K562 (cell line): ENCODE results near the gene PRCP. TPM values are rescaled to one million over a fixed set of nuclear protein-coding genes. Genes with fewer than 3 reads are reported as not detected.

ENCODE experiments used
- ATAC-seq: fragments of 200-7000 bp; cut with Tn5 transposase; 3 replicates; pipeline ENCODE4 v1.9.1; 2020; ENCODE audit warnings: moderate library complexity
- BruUV-seq: library from RNA; stranded (reverse); fragments of 400-500 nt; replicated peaks from 2 replicates; lab custom pipeline; 2021; lab: Mats Ljungman, UMichigan
- CTCF ChIA-PET: fragments of 300-600 bp; formaldehyde crosslinking; extraction: SDS; loops from one replicate; lab custom pipeline; 2021; ENCODE audit warnings: low intra/inter-chr PET ratio; lab: Yijun Ruan, JAX
- POLR2A ChIA-PET: fragments of 300-600, 350-650 bp; sonication (Branson Sonifier 250); formaldehyde crosslinking; extraction: SDS; loops from one replicate; lab custom pipeline; 2021; ENCODE audit warnings: antibody characterized with exemption, inconsistent platforms; lab: Yijun Ruan, JAX
- DNase-seq, 4 experiments: peaks; one replicate each; pipeline versions ENCODE4 v3.0.0 to v3.0.0-alpha.2; 2011 to 2018; ENCODE audit warnings: low spot score in 3 of 4, mixed read lengths in 3 of 4; ENCODE audit errors: extremely low read depth in 1 of 4
- FAIRE-seq: peaks from 2 replicates; lab custom pipeline; 2011; peaks lifted over from hg19 to GRCh38; lab: Jason Lieb, UNC
- H2AFZ ChIP-seq: 2 replicates; pipeline ENCODE4 v1.6.0; 2011; ENCODE audit warnings: low read depth, low read length, control low read depth, inconsistent platforms
- H3K27ac ChIP-seq: fragments of 200-600 bp; 3 replicates; pipeline ENCODE4 v1.8.0; 2011; ENCODE audit warnings: low read depth, mild to moderate bottlenecking, control low read depth, inconsistent platforms, low read length, moderate library complexity, mixed read lengths; ENCODE audit errors: extremely low read depth
- H3K27me3 ChIP-seq, 2 experiments: fragments of 300-600 bp in 1 of 2; 2 replicates in 1 of 2; 3 replicates in 1 of 2; pipeline versions ENCODE4 v1.6.0 to v1.8.0; 2011; ENCODE audit warnings: inconsistent platforms in 2 of 2, low read length in 2 of 2, mild to moderate bottlenecking in 1 of 2, mixed read lengths in 1 of 2, moderate library complexity in 1 of 2; ENCODE audit not compliant: control insufficient read depth in 2 of 2, insufficient read depth in 2 of 2
- H3K36me3 ChIP-seq: fragments of 300-600 bp; 3 replicates; pipeline ENCODE4 v1.8.0; 2011; ENCODE audit warnings: mild to moderate bottlenecking, low read length, inconsistent platforms; ENCODE audit not compliant: control insufficient read depth, insufficient read depth
- H3K4me1 ChIP-seq, 2 experiments: fragments of 200-600 bp in 1 of 2; replicated peaks in 1 of 2; 2 replicates in 1 of 2; 3 replicates in 1 of 2; pipeline versions ENCODE4 v1.5.1 to v1.8.0; 2011; ENCODE audit warnings: inconsistent platforms in 2 of 2, low read length in 2 of 2, mild to moderate bottlenecking in 1 of 2, mixed read lengths in 1 of 2, moderate library complexity in 1 of 2; ENCODE audit not compliant: control insufficient read depth in 2 of 2, insufficient read depth in 2 of 2
- H3K4me2 ChIP-seq: 2 replicates; pipeline ENCODE4 v1.6.1; 2011; ENCODE audit warnings: low read length, control low read depth, inconsistent platforms, mixed read lengths; ENCODE audit not compliant: insufficient read depth
- H3K4me3 ChIP-seq: fragments of 200-600 bp; sonication (generic), shearing (Covaris generic); 2 replicates; pipeline ENCODE4 v1.5.1; 2016; ENCODE audit warnings: control low read depth, inconsistent platforms
- H3K79me2 ChIP-seq: fragments of 200-600 bp; 3 replicates; pipeline ENCODE4 v1.8.0; 2011; ENCODE audit warnings: low read length, inconsistent platforms; ENCODE audit not compliant: control insufficient read depth, insufficient read depth
- H3K9ac ChIP-seq, 2 experiments: 2 replicates each; pipeline versions ENCODE4 v1.6.0 to v1.6.1; 2011; ENCODE audit warnings: low read depth in 2 of 2, low read length in 2 of 2, control low read depth in 1 of 2, inconsistent platforms in 1 of 2, mild to moderate bottlenecking in 1 of 2, mixed read lengths in 1 of 2; ENCODE audit not compliant: insufficient read depth in 1 of 2
- H3K9me1 ChIP-seq: one replicate; pipeline ENCODE4 v1.6.0; 2011; ENCODE audit warnings: inconsistent platforms, mild to moderate bottlenecking, low read length, moderate library complexity; ENCODE audit not compliant: control insufficient read depth, insufficient read depth
- H3K9me3 ChIP-seq: replicated peaks from 2 replicates; pipeline ENCODE4 v1.5.1; 2011; ENCODE audit warnings: low read depth, low read length, inconsistent platforms; ENCODE audit not compliant: control insufficient read depth, insufficient read depth
- H4K20me1 ChIP-seq: replicated peaks from 2 replicates; pipeline ENCODE4 v1.6.1; 2011; ENCODE audit warnings: low read length, inconsistent platforms, mixed read lengths; ENCODE audit not compliant: control insufficient read depth, insufficient read depth
- ETS2 ChIP-seq: IDR thresholded peaks from 2 replicates; pipeline ENCODE4 v1.6.1; 2016; ENCODE audit warnings: borderline replicate concordance, missing genetic modification characterization, mild to moderate bottlenecking, moderate library complexity, missing compliant biosample characterization; ENCODE audit not compliant: poor library complexity, severe bottlenecking
- HEY1 ChIP-seq: fragments of 250-450 bp; sonication (Bioruptor Pico); IDR thresholded peaks from 2 replicates; pipeline ENCODE4 v1.5.0; 2020; ENCODE audit warnings: mild to moderate bottlenecking, moderate library complexity, borderline replicate concordance
- KAT7 ChIP-seq: sonication (generic); formaldehyde crosslinking; IDR thresholded peaks from 2 replicates; pipeline ENCODE4 v1.8.0; 2022; ENCODE audit warnings: missing genetic modification reagents, mild to moderate bottlenecking, borderline replicate concordance
- KLF1 ChIP-seq: fragments of 450-650 bp; IDR thresholded peaks from 2 replicates; pipeline ENCODE4 v1.6.1; 2016; ENCODE audit warnings: missing genetic modification characterization, missing compliant biosample characterization
- MTA2 ChIP-seq: fragments of 450-650 bp; IDR thresholded peaks from 2 replicates; pipeline ENCODE4 v1.6.1; 2016; ENCODE audit warnings: low read depth
- MYC ChIP-seq, 2 experiments: fragments of 250-450 bp in 1 of 2; sonication (Bioruptor Pico) in 1 of 2; IDR thresholded peaks; 2 replicates each; pipeline versions ENCODE4 v1.5.1 to v1.6.1; 2012 to 2021; ENCODE audit warnings: low read depth in 2 of 2, borderline replicate concordance in 1 of 2, improper control_type of control experiment in 1 of 2, low read length in 1 of 2, mild to moderate bottlenecking in 1 of 2, moderate library complexity in 1 of 2
- NONO ChIP-seq, 2 experiments: fragments of 200-400 bp in 1 of 2; fragments of 450-650 bp in 1 of 2; formaldehyde crosslinking in 1 of 2; IDR thresholded peaks; 2 replicates each; pipeline ENCODE4 v1.6.1; 2017; ENCODE audit warnings: low read depth in 2 of 2, mild to moderate bottlenecking in 2 of 2, moderate library complexity in 2 of 2, low read length in 1 of 2
- TAF9B ChIP-seq: fragments of 450-650 bp; IDR thresholded peaks from 2 replicates; pipeline ENCODE4 v1.6.1; 2018; ENCODE audit warnings: mild to moderate bottlenecking; ENCODE audit not compliant: partially characterized antibody
- ZNF24 ChIP-seq: fragments of 450-650 bp; IDR thresholded peaks from 2 replicates; pipeline ENCODE4 v1.6.1; 2016
- WGBS: fragments of 100-300 bp; shearing (Covaris generic); methylation state at CpG from one replicate; pipeline ENCODE4 v1.1.6; 2016; ENCODE audit warnings: low coverage, mixed read lengths; ENCODE audit not compliant: insufficient coverage; ENCODE audit errors: missing lambda C conversion rate; 5-methylcytosine and 5-hydroxymethylcytosine counted together
- in situ Hi-C: fragments of 300-500 bp; cut with MboI; formaldehyde crosslinking; loops from 4 replicates; pipeline ENCODE4 v1.15.0; 2018; ENCODE audit warnings: inconsistent platforms, mixed read lengths
- intact Hi-C: fragments of 100-400 bp; cut with micrococcal nuclease; formaldehyde crosslinking; loops from 2 replicates; pipeline ENCODE4 v1.14.2; 2022
- polyA plus RNA-seq, 8 experiments: library from polyadenylated mRNA; depleted of rRNA in 4 of 8; stranded (reverse) in 5 of 8; unstranded in 3 of 8; fragments of >200 nt; fragmentation: Nextera tagmentation in 2 of 8; fragmentation: Illumina TruSeq in 1 of 8; extraction: Ambion mirVana in 2 of 8; extraction: Trizol in 1 of 8; gene quantifications; 2 replicates each; pipeline versions ENCODE4 v1.2.1 to v1.2.3, GENCODE V29; 2011 to 2014; ENCODE audit warnings: inconsistent platforms in 1 of 8, missing spikeins in 1 of 8
- total RNA-seq, 7 experiments: library from RNA; depleted of rRNA in 6 of 7; stranded (reverse); fragments of >200 nt in 6 of 7; fragmentation: Illumina TruSeq in 2 of 7; extraction: Trizol in 2 of 7; gene quantifications; 2 replicates each; pipeline versions ENCODE4 v1.2.1 to v1.2.3, GENCODE V29; 2011 to 2021; ENCODE audit warnings: low replicate concordance in 1 of 7
- TF ChIP-seq, protein P1 (sequence below): fragments of 250-450 bp; sonication (Bioruptor Pico); IDR thresholded peaks from 2 replicates; pipeline ENCODE4 v1.5.0; 2021; ENCODE audit warnings: mild to moderate bottlenecking, borderline replicate concordance
- TF ChIP-seq, protein P2 (sequence below), 2 experiments: fragments of 200-800 bp in 1 of 2; sonication (Bioruptor generic) in 1 of 2; sonication (generic) in 1 of 2; formaldehyde crosslinking in 1 of 2; IDR thresholded peaks in 1 of 2; conservative IDR thresholded peaks in 1 of 2; 2 replicates each; pipeline versions ENCODE4 v1.5.0 to v1.6.1; 2016 to 2020; ENCODE audit warnings: missing compliant biosample characterization in 1 of 2, missing genetic modification characterization in 1 of 2, missing genetic modification reagents in 1 of 2
- TF ChIP-seq, protein P3 (sequence below): sonication (generic); formaldehyde crosslinking; IDR thresholded peaks from 2 replicates; pipeline ENCODE4 v1.9.0; 2022; ENCODE audit warnings: mild to moderate bottlenecking, missing genetic modification reagents
- TF ChIP-seq, protein P4 (sequence below): fragments of 450-650 bp; conservative IDR thresholded peaks from 2 replicates; pipeline ENCODE4 v1.6.1; 2016; ENCODE audit warnings: missing genetic modification characterization, low read depth, mild to moderate bottlenecking, control low read depth, missing compliant biosample characterization
- TF ChIP-seq, protein P5 (sequence below): fragments of 450-650 bp; IDR thresholded peaks from 2 replicates; pipeline ENCODE4 v1.6.1; 2017; ENCODE audit warnings: antibody characterized with exemption

The PRCP gene
- total and polyA plus RNA-seq, 9 of the 15 experiments (the other 6 are each of a cell fraction or from before 2014, with no cell fraction given) = 9.5 to 43.1 (median 23.2) TPM

DNA sequence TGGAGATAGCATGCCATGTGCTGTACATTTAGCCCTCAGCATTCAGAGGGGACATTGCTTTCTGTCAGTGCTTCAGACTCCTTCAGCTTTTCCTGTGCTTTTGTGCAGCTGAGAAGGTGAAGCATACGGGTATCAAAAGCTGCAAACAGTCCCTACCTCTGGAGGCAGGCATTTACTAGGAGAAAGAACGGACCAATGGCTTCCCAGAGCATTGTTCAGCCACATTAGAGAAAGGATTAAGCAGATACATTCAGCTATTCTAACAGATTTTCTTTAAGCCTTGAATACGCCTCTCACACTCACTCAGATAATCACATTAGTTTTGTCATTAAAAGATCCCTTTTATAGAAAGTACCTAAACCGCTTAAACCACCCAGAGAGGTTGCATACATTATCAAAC, 85.9 kb downstream of the PRCP start:
- Histone ChIP-seq H3K27me3 (no peaks in the 10 kb centered on the region; a peak in 1 of 5 replicates), H3K9me1 (no peaks in the 10 kb centered on the region), H3K4me2 (no peak overlapping the region), H3K9me3 (no peaks in the 10 kb centered on the region), H4K20me1 (no peaks in the 10 kb centered on the region), H3K4me3 (no peak overlapping the region), H3K4me1 (no peaks in the 10 kb centered on the region), H3K79me2 (no peaks in the 10 kb centered on the region), H3K36me3 (no peaks in the 10 kb centered on the region), H2AFZ (no peak overlapping the region), H3K27ac (no peak overlapping the region), H3K9ac (no peak overlapping the region)
- FAIRE-seq = no peak
- intact Hi-C loops = no loop called here
- WGBS = 10% methylated on average over 4 of the region's 4 CpGs
- in situ Hi-C loops = no loop called here
- BruUV-seq = no TSS peak
- no peak for DNase-seq
- CTCF ChIA-PET = no interaction called here
- POLR2A ChIA-PET = no interaction called here
- ATAC-seq = no peak
- no peak for TF ChIP-seq TAF9B
- TF ChIP-seq MTA2 = no peak
- no peak for TF ChIP-seq KAT7 (CRISPR knock-in tag)
- no peak for TF ChIP-seq HEY1 (CRISPR knock-in tag)
- TF ChIP-seq, protein P1, sequence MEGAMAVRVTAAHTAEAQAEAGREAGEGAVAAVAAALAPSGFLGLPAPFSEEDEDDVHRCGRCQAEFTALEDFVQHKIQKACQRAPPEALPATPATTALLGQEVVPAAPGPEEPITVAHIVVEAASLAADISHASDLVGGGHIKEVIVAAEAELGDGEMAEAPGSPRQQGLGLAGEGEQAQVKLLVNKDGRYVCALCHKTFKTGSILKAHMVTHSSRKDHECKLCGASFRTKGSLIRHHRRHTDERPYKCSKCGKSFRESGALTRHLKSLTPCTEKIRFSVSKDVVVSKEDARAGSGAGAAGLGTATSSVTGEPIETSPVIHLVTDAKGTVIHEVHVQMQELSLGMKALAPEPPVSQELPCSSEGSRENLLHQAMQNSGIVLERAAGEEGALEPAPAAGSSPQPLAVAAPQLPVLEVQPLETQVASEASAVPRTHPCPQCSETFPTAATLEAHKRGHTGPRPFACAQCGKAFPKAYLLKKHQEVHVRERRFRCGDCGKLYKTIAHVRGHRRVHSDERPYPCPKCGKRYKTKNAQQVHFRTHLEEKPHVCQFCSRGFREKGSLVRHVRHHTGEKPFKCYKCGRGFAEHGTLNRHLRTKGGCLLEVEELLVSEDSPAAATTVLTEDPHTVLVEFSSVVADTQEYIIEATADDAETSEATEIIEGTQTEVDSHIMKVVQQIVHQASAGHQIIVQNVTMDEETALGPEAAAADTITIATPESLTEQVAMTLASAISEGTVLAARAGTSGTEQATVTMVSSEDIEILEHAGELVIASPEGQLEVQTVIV (CRISPR knock-in tag) = no peak
- TF ChIP-seq, protein P2, sequence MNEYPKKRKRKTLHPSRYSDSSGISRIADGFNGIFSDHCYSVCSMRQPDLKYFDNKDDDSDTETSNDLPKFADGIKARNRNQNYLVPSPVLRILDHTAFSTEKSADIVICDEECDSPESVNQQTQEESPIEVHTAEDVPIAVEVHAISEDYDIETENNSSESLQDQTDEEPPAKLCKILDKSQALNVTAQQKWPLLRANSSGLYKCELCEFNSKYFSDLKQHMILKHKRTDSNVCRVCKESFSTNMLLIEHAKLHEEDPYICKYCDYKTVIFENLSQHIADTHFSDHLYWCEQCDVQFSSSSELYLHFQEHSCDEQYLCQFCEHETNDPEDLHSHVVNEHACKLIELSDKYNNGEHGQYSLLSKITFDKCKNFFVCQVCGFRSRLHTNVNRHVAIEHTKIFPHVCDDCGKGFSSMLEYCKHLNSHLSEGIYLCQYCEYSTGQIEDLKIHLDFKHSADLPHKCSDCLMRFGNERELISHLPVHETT (CRISPR knock-in tag; conservative IDR thresholded peaks at IDR 0.05 in 1 of 2, IDR thresholded peaks at IDR 0.05 in 1 of 2) = no peak
- TF ChIP-seq, protein P3, sequence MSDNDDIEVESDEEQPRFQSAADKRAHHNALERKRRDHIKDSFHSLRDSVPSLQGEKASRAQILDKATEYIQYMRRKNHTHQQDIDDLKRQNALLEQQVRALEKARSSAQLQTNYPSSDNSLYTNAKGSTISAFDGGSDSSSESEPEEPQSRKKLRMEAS = no peak
- TF ChIP-seq ZNF24 = no peak
- no peak for TF ChIP-seq MYC (IDR thresholded peaks at IDR 0.05; ENCODE audit: low read depth, low read length)
- no peak for TF ChIP-seq MYC (CRISPR knock-in tag; IDR thresholded peaks at IDR 0.05; ENCODE audit: borderline replicate concordance, low read depth)
- no peak for TF ChIP-seq ETS2 (tag)
- TF ChIP-seq, protein P4, sequence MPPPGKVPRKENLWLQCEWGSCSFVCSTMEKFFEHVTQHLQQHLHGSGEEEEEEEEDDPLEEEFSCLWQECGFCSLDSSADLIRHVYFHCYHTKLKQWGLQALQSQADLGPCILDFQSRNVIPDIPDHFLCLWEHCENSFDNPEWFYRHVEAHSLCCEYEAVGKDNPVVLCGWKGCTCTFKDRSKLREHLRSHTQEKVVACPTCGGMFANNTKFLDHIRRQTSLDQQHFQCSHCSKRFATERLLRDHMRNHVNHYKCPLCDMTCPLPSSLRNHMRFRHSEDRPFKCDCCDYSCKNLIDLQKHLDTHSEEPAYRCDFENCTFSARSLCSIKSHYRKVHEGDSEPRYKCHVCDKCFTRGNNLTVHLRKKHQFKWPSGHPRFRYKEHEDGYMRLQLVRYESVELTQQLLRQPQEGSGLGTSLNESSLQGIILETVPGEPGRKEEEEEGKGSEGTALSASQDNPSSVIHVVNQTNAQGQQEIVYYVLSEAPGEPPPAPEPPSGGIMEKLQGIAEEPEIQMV (tag) = no peak
- TF ChIP-seq, protein P5, sequence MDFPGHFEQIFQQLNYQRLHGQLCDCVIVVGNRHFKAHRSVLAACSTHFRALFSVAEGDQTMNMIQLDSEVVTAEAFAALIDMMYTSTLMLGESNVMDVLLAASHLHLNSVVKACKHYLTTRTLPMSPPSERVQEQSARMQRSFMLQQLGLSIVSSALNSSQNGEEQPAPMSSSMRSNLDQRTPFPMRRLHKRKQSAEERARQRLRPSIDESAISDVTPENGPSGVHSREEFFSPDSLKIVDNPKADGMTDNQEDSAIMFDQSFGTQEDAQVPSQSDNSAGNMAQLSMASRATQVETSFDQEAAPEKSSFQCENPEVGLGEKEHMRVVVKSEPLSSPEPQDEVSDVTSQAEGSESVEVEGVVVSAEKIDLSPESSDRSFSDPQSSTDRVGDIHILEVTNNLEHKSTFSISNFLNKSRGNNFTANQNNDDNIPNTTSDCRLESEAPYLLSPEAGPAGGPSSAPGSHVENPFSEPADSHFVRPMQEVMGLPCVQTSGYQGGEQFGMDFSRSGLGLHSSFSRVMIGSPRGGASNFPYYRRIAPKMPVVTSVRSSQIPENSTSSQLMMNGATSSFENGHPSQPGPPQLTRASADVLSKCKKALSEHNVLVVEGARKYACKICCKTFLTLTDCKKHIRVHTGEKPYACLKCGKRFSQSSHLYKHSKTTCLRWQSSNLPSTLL = no peak
- no peak for TF ChIP-seq NONO (IDR thresholded peaks at IDR 0.05; ENCODE audit: low read depth in 2 of 2, low read length in 1 of 2)
- no peak for TF ChIP-seq KLF1 (tag)
